GM18505 (cell line): ENCODE data around the gene CPE.
A peak's percentile ranks its signal among the peaks of the same experiment; 100 is the strongest.
"Not testable (repeated sequence)": the region's sequence is repeated elsewhere in the genome, so short reads cannot be mapped to it uniquely, and the experiment has no call there.

ENCODE experiments used
- ATAC-seq: cut with Tn5 transposase; IDR thresholded peaks from one replicate; pipeline ENCODE4 v1.9.1; 2021; ENCODE audit not compliant: unreplicated experiment
- POLR2A ChIP-seq: IDR thresholded peaks from 4 replicates; pipeline ENCODE4 v1.6.1; 2011; ENCODE audit warnings: borderline replicate concordance; ENCODE audit not compliant: insufficient read depth, insufficient read length; ENCODE audit errors: extremely low read depth

The CPE gene

GRCh38 chr4:165449333-165449732, 70.5 kb downstream of the CPE start:
- ATAC-seq = no peak
- TF ChIP-seq POLR2A = no peak

GRCh38 chr4:165450871-165451270, 72.1 kb downstream of the CPE start:
- no peak for TF ChIP-seq POLR2A
- no peak for ATAC-seq

GRCh38 chr4:165453140-165453539, 74.3 kb downstream of the CPE start:
- ATAC-seq = not testable (repeated sequence)

- TF ChIP-seq POLR2A = no peak
- ATAC-seq = no peak
These were observed 75.6 kb downstream of the CPE start for GRCh38 chr4:165454426-165454825.

GRCh38 chr4:165457793-165458192, 79.0 kb downstream of the CPE start:
- no peak for ATAC-seq
- no peak for TF ChIP-seq POLR2A

- no peak for ATAC-seq
- no peak for TF ChIP-seq POLR2A
These were observed 79.7 kb downstream of the CPE start for GRCh38 chr4:165458471-165458870.

- no peak for TF ChIP-seq POLR2A
- ATAC-seq = no peak
These were observed 82.5 kb downstream of the CPE start for GRCh38 chr4:165461159-165461821.

- TF ChIP-seq POLR2A = no peak
- no peak for ATAC-seq
These were observed 83.2 kb downstream of the CPE start for GRCh38 chr4:165462009-165462408.

GRCh38 chr4:165464376-165464775, 85.6 kb downstream of the CPE start:
- no peak for TF ChIP-seq POLR2A
- no peak for ATAC-seq

- ATAC-seq = peak; percentile 56
These were observed 86.1 kb downstream of the CPE start for GRCh38 chr4:165464813-165465381.

GRCh38 chr4:165470009-165470408, 91.2 kb downstream of the CPE start:
- no peak for ATAC-seq
- TF ChIP-seq POLR2A = no peak

More at GRCh38 chr4:165464813-165465381, 86.1 kb downstream of the CPE start:
- TF ChIP-seq POLR2A = no peak

- no peak for ATAC-seq
- TF ChIP-seq POLR2A = no peak
These were observed 94.3 kb downstream of the CPE start for GRCh38 chr4:165472943-165473676.

GRCh38 chr4:165474784-165475705, 96.2 kb downstream of the CPE start:
- no peak for TF ChIP-seq POLR2A
- ATAC-seq = no peak
